Measurements from ENCODE around the gene PHPT1.
"Not testable (repeated sequence)": the region's sequence is repeated elsewhere in the genome, so short reads cannot be mapped to it uniquely, and the experiment has no call there.

The PHPT1 gene

GRCh38 chr9:136883670-136884069, 34.5 kb downstream of the PHPT1 start:
- not testable (repeated sequence) for DNase-seq, H3K27me3 Mint-ChIP-seq, H3K9me3 Mint-ChIP-seq, H3K4me3 Mint-ChIP-seq
- peak overlapping the region; percentile 89 for H3K27ac Mint-ChIP-seq
- H3K4me1 Mint-ChIP-seq, result peaks cover 59% of the 10 kb centered on the region
- CTCF ChIA-PET, result interaction anchor here (1.2 to 1.7 kb wide), 2 partner anchors 36 to 41 kb away, joined by 4 read pairs; partner anchors contain the start of gene AJM1
- H3K36me3 Mint-ChIP-seq, result peaks cover 10% of the 10 kb centered on the region

GRCh38 chr9:136885950-136886578, 36.9 kb downstream of the PHPT1 start, which contains the start of gene TRAF2:
Gene TRAF2, plus strand, starts transcription at chr9:136886516. Its CDS starts 12,225 bp downstream, at chr9:136898741.
- H3K27me3 Mint-ChIP-seq, result no peaks in the 10 kb centered on the region
- peak; percentile 98 for DNase-seq
- H3K4me3 Mint-ChIP-seq, result peak within 1 kb of the TSS; percentile 95

GRCh38 chr9:136886610-136887597, 37.7 kb downstream of the PHPT1 start:
- CTCF ChIA-PET, result interaction anchor here (1.2 kb wide), 1 partner anchor 10 kb away, joined by 3 read pairs; no protein-coding TSS in a partner anchor
- Mint-ChIP-seq H3K27me3 (no peaks in the 10 kb centered on the region), H3K36me3 (peaks cover 15% of the 10 kb centered on the region), H3K9me3 (no peaks in the 10 kb centered on the region), H3K27ac (peak overlapping the region; percentile 78), H3K4me3 (peak overlapping the region; percentile 95), H3K4me1 (peaks cover 41% of the 10 kb centered on the region)
- DNase-seq, result peak; percentile 60

More at GRCh38 chr9:136885950-136886578, 36.9 kb downstream of the PHPT1 start, which contains the start of gene TRAF2:
- CTCF ChIA-PET, result interaction anchor here (0.9 kb wide), 1 partner anchor 44 kb away, joined by 3 read pairs; the partner anchor contains the start of gene AJM1
- Mint-ChIP-seq H3K36me3 (peaks cover 14% of the 10 kb centered on the region), H3K27ac (peak within 1 kb of the TSS; percentile 78), H3K4me1 (peaks cover 49% of the 10 kb centered on the region), H3K9me3 (no peaks in the 10 kb centered on the region)

GRCh38 chr9:136888454-136888853, 39.2 kb downstream of the PHPT1 start:
- Mint-ChIP-seq H3K4me1 (peaks cover 29% of the 10 kb centered on the region), H3K27me3 (no peaks in the 10 kb centered on the region), H3K36me3 (peaks cover 13% of the 10 kb centered on the region), H3K9me3 (no peaks in the 10 kb centered on the region), H3K27ac (no peak overlapping the region), H3K4me3 (no peak overlapping the region)
- CTCF ChIA-PET, result no interaction called here
- no peak for DNase-seq

- CTCF ChIA-PET, result no interaction called here
These were observed 40.6 kb downstream of the PHPT1 start for GRCh38 chr9:136889858-136890257.

GRCh38 chr9:136890661-136891060, 41.5 kb downstream of the PHPT1 start:
- H3K4me3 Mint-ChIP-seq, result no peak overlapping the region
- no peaks in the 10 kb centered on the region for H3K27me3 Mint-ChIP-seq
- no peak for DNase-seq
- peaks cover 22% of the 10 kb centered on the region for H3K36me3 Mint-ChIP-seq
- peaks cover 17% of the 10 kb centered on the region for H3K4me1 Mint-ChIP-seq
- H3K9me3 Mint-ChIP-seq, result no peaks in the 10 kb centered on the region
- no peak overlapping the region for H3K27ac Mint-ChIP-seq
- CTCF ChIA-PET, result no interaction called here

More at GRCh38 chr9:136889858-136890257, 40.6 kb downstream of the PHPT1 start:
- Mint-ChIP-seq H3K4me3 (no peak overlapping the region), H3K9me3 (no peaks in the 10 kb centered on the region), H3K27me3 (no peaks in the 10 kb centered on the region), H3K27ac (no peak overlapping the region), H3K4me1 (peaks cover 23% of the 10 kb centered on the region), H3K36me3 (peaks cover 21% of the 10 kb centered on the region)
- DNase-seq, result no peak

- H3K4me3 Mint-ChIP-seq, result no peak overlapping the region
- H3K36me3 Mint-ChIP-seq, result peaks cover 31% of the 10 kb centered on the region
- peaks cover 24% of the 10 kb centered on the region for H3K4me1 Mint-ChIP-seq
- no peak for DNase-seq
- H3K9me3 Mint-ChIP-seq, result no peaks in the 10 kb centered on the region
- no peaks in the 10 kb centered on the region for H3K27me3 Mint-ChIP-seq
- no peak overlapping the region for H3K27ac Mint-ChIP-seq
- CTCF ChIA-PET, result no interaction called here
These were observed 46.8 kb downstream of the PHPT1 start for GRCh38 chr9:136896027-136896426.

DNA sequence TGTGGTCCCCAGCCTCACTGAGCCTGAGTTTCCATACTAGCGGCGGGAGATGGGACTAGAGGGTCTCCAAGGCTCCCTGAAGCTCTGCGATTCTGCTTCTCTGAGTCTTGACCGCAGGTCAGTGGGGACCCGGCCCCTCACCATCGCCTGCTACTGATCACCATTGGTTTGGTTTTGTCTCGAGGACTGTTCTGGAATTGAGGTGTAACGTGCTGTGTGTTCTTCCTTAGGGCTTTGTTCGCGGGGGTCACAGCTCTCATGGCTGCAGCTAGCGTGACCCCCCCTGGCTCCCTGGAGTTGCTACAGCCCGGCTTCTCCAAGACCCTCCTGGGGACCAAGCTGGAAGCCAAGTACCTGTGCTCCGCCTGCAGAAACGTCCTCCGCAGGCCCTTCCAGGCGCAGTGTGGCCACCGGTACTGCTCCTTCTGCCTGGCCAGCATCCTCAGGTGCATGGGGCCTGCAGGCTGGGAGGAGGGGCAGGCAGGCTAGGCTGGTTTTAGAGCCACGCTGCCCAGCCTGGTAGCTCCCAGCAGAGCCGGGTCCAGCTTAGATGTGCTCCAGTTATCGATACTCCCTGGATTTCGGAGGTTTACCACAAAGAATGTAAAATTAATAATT, 49.4 kb downstream of the PHPT1 start:
- Mint-ChIP-seq H3K36me3 (peaks cover 43% of the 10 kb centered on the region), H3K4me1 (peaks cover 45% of the 10 kb centered on the region), H3K27me3 (no peaks in the 10 kb centered on the region), H3K4me3 (no peak overlapping the region), H3K9me3 (no peaks in the 10 kb centered on the region), H3K27ac (no peak overlapping the region)
- DNase-seq, result no peak
- CTCF ChIA-PET, result no interaction called here

DNA sequence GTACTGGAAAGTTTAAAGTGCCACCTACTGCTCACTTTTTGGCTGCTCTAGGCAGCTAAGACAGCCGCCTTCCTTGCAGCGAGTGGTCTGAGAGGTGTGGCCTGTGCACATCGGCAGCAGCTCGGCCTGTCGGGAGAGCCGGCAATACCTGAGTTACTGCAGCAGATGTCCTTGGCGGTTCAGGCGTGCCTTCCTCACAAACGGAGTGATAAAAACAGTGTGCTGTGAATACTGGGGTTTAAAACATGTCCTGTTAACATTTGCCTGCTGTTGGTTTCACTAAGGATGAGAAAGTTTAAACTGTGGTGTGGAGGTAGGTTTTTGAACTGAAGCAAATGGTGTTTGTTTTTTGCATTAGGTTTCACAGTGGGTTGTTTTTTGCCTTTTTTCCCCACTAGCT, 50.0 kb downstream of the PHPT1 start:
- CTCF ChIA-PET, result no interaction called here
- H3K27ac Mint-ChIP-seq, result peak overlapping the region; percentile 68
- H3K27me3 Mint-ChIP-seq, result no peaks in the 10 kb centered on the region

DNA sequence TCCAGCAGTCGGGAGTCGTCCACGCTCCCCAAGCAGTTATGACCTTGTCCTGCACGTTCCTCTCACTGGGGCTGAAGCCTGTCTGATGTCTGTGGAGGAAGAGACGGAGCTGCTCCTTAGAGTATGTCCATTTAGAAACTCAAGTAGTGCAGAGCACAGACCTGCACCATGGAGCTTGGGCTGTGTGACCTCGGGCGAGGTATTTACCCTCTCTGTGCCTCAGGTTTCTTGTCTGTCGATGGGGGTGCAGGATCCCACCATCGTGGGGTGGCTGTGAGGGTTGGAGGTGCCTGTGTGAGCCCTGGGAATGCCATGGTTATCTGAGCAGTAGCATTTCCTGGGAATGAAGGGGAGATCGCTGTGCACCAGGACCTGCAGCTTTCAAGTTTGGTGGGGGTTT, 51.3 kb downstream of the PHPT1 start:
- Mint-ChIP-seq H3K36me3 (peaks cover 39% of the 10 kb centered on the region), H3K4me3 (no peak overlapping the region), H3K27me3 (no peaks in the 10 kb centered on the region), H3K27ac (peak overlapping the region; percentile 30), H3K4me1 (peaks cover 45% of the 10 kb centered on the region), H3K9me3 (no peaks in the 10 kb centered on the region)
- DNase-seq, result no peak
- CTCF ChIA-PET, result interaction anchor here (0.7 kb wide), 1 partner anchor 18 kb away, joined by 5 read pairs; no protein-coding TSS in a partner anchor

More for the DNA sequence above, 50.0 kb downstream of the PHPT1 start:
- peaks cover 45% of the 10 kb centered on the region for H3K4me1 Mint-ChIP-seq
- H3K36me3 Mint-ChIP-seq, result peaks cover 42% of the 10 kb centered on the region
- no peak overlapping the region for H3K4me3 Mint-ChIP-seq
- no peak for DNase-seq
- no peaks in the 10 kb centered on the region for H3K9me3 Mint-ChIP-seq

Data from activated naive CD4-positive, alpha-beta T cell treated with anti-CD3 and anti-CD28 coated beads, Interleukin-2, amount 10 ng/mL, durations not matched to agents 7 days and 5 days (primary cell).